Measurements from ENCODE around the gene HSPA1B.

DNA sequence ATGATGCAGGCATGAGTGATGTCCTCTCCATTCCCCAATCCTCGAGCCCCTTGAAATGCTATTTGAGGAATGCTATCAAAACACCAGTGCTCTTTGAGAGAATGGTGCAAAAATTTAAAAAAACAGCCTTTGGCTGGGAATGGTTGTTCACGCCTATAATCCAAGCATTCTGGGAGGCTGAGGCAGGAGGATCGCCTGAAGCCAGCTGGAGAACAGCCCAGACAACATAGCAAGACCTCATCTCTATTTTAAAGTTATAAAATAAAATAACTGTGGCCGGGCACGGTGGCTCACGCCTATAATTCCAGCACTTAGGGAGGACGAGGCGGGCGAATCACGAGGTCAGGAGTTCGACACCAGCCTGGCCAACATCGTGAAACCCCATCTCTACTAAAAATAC lies 27.8 kb upstream of the HSPA1B start:
- no peak for TF ChIP-seq POLR2AphosphoS5 (IDR thresholded peaks at IDR 0.05; ENCODE audit: low read depth, low read length)
- TF ChIP-seq, protein P1, sequence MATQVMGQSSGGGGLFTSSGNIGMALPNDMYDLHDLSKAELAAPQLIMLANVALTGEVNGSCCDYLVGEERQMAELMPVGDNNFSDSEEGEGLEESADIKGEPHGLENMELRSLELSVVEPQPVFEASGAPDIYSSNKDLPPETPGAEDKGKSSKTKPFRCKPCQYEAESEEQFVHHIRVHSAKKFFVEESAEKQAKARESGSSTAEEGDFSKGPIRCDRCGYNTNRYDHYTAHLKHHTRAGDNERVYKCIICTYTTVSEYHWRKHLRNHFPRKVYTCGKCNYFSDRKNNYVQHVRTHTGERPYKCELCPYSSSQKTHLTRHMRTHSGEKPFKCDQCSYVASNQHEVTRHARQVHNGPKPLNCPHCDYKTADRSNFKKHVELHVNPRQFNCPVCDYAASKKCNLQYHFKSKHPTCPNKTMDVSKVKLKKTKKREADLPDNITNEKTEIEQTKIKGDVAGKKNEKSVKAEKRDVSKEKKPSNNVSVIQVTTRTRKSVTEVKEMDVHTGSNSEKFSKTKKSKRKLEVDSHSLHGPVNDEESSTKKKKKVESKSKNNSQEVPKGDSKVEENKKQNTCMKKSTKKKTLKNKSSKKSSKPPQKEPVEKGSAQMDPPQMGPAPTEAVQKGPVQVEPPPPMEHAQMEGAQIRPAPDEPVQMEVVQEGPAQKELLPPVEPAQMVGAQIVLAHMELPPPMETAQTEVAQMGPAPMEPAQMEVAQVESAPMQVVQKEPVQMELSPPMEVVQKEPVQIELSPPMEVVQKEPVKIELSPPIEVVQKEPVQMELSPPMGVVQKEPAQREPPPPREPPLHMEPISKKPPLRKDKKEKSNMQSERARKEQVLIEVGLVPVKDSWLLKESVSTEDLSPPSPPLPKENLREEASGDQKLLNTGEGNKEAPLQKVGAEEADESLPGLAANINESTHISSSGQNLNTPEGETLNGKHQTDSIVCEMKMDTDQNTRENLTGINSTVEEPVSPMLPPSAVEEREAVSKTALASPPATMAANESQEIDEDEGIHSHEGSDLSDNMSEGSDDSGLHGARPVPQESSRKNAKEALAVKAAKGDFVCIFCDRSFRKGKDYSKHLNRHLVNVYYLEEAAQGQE (IDR thresholded peaks at IDR 0.05; ENCODE audit: insufficient read depth in 1 of 2, low read depth in 2 of 2, low read length in 2 of 2), result no peak
